Stimulated activated effector memory CD8-positive, alpha-beta T cell treated with anti-CD3 and anti-CD28 coated beads, Interleukin-12 subunit alpha, Interleukin-12 subunit beta, amount 100 ng/mL, for 72 hours (primary cell): Measurements from ENCODE around the gene SMAD5.
A peak's percentile ranks its signal among the peaks of the same experiment; 100 is the strongest.

Source experiments
- ATAC-seq: fragments of 150-1000 bp; cut with Tn5 transposase; 2 replicates; pipeline ENCODE4 v1.10.0; 2021
- DNase-seq, 2 donors: peaks; one replicate each; pipeline ENCODE4 v3.0.0; 2021 to 2022; ENCODE audit warnings: low spot score in 2 of 2
- H3K27ac Mint-ChIP-seq: one replicate; pipeline ENCODE4 v1.8.0; 2022; ENCODE audit warnings: mild to moderate bottlenecking, mixed read lengths
- H3K36me3 Mint-ChIP-seq: one replicate; pipeline ENCODE4 v1.8.0; 2022; ENCODE audit warnings: mild to moderate bottlenecking, mixed read lengths
- H3K4me1 Mint-ChIP-seq: one replicate; pipeline ENCODE4 v1.8.0; 2022; ENCODE audit warnings: mixed read lengths
- H3K4me3 Mint-ChIP-seq: one replicate; pipeline ENCODE4 v1.8.0; 2022; ENCODE audit warnings: mild to moderate bottlenecking, mixed read lengths
- H3K9me3 Mint-ChIP-seq: one replicate; pipeline ENCODE4 v1.8.0; 2022; ENCODE audit warnings: mixed read lengths

SMAD5 gene

GRCh38 chr5:136207631-136208030, 75.0 kb downstream of the SMAD5 start:
- no peak overlapping the region for H3K4me3 Mint-ChIP-seq
- no peaks in the 10 kb centered on the region for H3K9me3 Mint-ChIP-seq
- no peak for DNase-seq
- H3K36me3 Mint-ChIP-seq, result no peaks in the 10 kb centered on the region
- H3K4me1 Mint-ChIP-seq, result no peaks in the 10 kb centered on the region
- no peak overlapping the region for H3K27ac Mint-ChIP-seq
- ATAC-seq, result no peak

DNA sequence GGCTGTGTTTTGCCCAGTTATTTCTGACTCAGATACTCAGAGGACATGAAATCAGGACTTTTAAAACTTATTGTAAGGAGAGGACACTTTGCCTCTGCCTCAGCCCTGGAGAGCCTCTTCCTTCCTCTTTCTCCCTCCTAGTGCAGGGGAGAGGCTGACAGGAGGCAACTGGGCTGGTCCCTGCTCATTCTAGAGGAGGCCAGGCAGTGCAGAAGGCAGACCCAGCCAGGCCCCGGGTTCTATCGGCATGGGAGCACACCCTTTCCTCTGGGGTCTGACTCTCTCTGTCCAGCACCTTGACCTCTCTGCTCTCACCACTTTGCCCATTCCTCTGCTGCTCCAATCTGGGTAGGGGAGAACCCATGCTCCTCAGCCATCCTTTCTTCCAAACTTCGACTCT, 76.3 kb downstream of the SMAD5 start:
- no peak for ATAC-seq
- H3K4me3 Mint-ChIP-seq, result no peak overlapping the region

DNA sequence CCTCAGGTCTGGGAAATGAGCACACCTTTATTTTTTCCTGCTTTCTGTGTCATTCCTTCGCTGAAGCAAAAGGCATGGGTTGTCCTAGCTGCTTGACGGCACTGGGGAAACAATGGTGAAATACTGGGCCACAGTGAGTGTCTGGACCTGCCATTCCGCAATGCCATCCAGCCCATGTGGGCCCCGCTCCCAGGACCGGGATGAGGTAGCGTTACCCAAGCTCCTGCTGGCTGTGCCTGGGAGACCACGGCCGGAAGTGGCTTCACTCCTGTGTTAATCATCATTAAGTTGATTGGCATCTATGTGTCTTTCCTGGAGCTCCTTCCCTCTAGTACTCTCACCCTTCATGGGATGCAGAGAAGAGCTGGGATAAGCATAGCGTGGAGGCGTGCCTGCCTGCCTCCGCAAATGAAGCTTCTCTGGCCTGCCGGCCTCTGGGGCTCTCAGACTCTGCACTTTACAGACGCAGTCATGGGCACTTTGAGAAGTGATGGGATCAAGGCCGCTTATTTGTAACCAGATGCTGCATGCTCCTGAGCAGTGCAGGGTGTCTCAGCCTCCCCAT, 76.8 kb downstream of the SMAD5 start:
- ATAC-seq, result no peak

More for the DNA sequence above, 76.3 kb downstream of the SMAD5 start:
- no peaks in the 10 kb centered on the region for H3K9me3 Mint-ChIP-seq
- no peaks in the 10 kb centered on the region for H3K4me1 Mint-ChIP-seq
- H3K36me3 Mint-ChIP-seq, result no peaks in the 10 kb centered on the region
- H3K27ac Mint-ChIP-seq, result no peak overlapping the region
- DNase-seq, result no peak

DNA sequence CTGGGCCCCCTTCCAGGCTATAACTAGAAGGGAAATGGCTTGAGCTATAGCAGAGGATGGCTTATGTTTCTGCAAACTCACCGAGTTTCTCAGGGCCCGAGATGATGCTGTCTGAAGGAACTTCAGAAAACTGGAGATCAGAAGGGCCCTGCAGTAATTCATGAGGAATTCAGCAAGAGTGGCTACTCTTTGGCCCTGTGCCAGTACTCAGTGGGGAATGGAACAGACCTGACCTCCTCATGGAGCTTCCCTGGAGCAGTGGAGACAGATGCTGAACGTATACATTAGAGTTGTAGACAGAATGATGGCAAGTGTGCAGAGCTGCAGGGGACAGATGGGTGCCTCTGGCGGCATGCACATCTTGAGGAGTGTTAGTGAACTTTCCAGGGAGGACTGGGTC, 77.6 kb downstream of the SMAD5 start:
- H3K27ac Mint-ChIP-seq, result no peak overlapping the region
- no peak overlapping the region for H3K4me3 Mint-ChIP-seq
- no peaks in the 10 kb centered on the region for H3K4me1 Mint-ChIP-seq
- no peaks in the 10 kb centered on the region for H3K36me3 Mint-ChIP-seq
- H3K9me3 Mint-ChIP-seq, result no peaks in the 10 kb centered on the region
- DNase-seq (no peak), ATAC-seq (no peak)

More for the DNA sequence above, 76.8 kb downstream of the SMAD5 start:
- no peak for DNase-seq
- Mint-ChIP-seq H3K4me1 (no peaks in the 10 kb centered on the region), H3K9me3 (no peaks in the 10 kb centered on the region), H3K36me3 (no peaks in the 10 kb centered on the region), H3K27ac (no peak overlapping the region), H3K4me3 (no peak overlapping the region)

DNA sequence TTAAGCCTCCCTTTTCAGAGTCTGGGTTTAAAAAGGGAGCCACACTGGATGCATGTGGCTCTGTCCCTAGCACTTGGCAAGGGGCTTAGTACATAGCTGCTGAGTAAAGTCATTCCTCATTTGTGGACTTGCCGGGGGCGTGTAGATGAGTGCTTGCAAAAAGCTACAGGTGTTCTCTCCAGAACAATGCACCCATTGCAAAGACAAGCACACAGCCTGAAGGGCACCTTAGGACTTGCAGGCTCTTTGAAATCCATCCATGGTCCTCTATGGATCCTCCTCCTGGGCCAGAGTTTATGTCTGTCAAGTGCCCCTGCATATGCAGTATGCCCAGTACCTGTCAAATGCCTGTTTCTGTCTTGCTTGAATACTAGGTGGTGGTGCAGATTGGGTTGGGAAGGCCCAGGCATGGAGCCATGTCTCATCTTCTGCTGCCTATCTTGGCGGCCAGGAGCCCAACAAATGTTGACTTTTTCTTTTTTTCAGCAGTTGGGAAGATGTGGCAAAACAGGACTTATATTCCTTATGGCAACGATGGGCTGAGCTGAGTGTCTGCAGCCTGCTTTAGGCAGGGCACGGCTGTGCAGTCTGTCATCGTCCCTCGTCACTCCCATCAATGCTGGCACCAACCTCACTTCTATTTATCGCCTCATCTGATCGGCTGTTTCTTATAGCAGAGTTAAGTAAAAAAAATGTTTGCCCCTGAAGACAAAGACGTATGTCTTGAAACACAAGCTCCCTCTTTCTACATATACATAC, 78.8 kb downstream of the SMAD5 start:
- Mint-ChIP-seq H3K4me3 (no peak overlapping the region), H3K27ac (no peak overlapping the region), H3K4me1 (no peaks in the 10 kb centered on the region)

DNA sequence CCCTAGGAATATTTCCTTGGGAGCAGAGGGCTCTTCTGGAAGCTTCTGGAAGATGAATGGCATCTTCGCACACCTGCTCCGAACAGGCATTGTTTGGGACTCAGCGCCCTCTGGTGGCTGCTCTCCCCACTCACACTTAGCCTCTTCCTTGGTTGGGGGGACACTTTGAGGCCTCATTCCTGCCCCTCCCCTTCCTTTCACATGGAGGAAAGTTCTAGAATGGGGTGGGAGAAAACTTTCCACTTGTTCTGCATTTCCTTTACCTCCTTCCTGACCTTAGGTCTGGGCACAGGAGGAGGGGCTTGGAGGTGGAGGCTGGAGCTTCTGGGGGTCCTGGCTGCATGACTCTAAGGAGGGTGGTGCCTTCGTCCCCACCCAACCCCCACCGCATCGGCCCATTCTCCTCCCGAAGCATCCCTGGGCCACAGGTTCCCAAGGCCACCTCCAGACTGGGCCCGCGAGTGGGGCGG, 79.6 kb downstream of the SMAD5 start:
- H3K9me3 Mint-ChIP-seq, result no peaks in the 10 kb centered on the region
- no peak overlapping the region for H3K4me3 Mint-ChIP-seq
- H3K36me3 Mint-ChIP-seq, result no peaks in the 10 kb centered on the region
- DNase-seq (peak; percentile 36 to 75), ATAC-seq (peak; percentile 27)
- no peak overlapping the region for H3K27ac Mint-ChIP-seq
- H3K4me1 Mint-ChIP-seq, result no peaks in the 10 kb centered on the region

More for the DNA sequence above, 78.8 kb downstream of the SMAD5 start:
- no peak for DNase-seq
- no peak for ATAC-seq
- no peaks in the 10 kb centered on the region for H3K36me3 Mint-ChIP-seq
- no peaks in the 10 kb centered on the region for H3K9me3 Mint-ChIP-seq

DNA sequence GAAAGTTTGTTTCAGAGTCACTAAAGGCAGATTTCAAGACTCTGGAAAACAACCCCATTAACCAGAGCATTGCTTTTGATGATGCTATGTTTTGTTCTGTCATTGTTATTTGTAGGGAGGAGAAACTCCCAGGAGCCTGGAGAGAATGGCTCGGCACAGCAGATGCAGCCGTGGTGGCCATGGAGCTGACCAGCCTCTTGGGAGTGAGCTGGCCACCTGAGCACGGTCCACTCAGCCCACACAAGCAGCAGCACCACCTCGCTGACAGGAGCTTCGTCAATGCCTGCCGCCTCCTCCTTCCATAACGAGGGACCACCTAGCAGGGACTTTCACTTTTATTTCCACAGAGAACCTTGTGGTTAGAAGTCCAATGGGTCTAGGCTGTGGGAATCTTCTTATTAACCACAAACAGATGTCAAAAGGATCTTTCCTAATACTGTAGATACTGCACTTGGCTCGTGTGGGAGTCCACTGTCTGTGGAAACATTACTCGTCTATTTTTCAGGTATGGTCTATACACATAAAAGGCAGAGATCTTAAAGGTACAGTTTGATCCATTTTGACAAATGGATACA, 81.4 kb downstream of the SMAD5 start:
- DNase-seq (no peak), ATAC-seq (no peak)
- Mint-ChIP-seq H3K4me1 (no peaks in the 10 kb centered on the region), H3K27ac (no peak overlapping the region), H3K4me3 (no peak overlapping the region), H3K36me3 (no peaks in the 10 kb centered on the region), H3K9me3 (no peaks in the 10 kb centered on the region)

GRCh38 chr5:136215812-136216211, 83.2 kb downstream of the SMAD5 start:
- DNase-seq (no peak), ATAC-seq (no peak)
- Mint-ChIP-seq H3K27ac (no peak overlapping the region), H3K36me3 (no peaks in the 10 kb centered on the region), H3K4me3 (no peak overlapping the region), H3K9me3 (peaks cover 4% of the 10 kb centered on the region), H3K4me1 (no peaks in the 10 kb centered on the region)

- Mint-ChIP-seq H3K4me1 (no peaks in the 10 kb centered on the region), H3K4me3 (no peak overlapping the region), H3K9me3 (peaks cover 5% of the 10 kb centered on the region)
Observed at GRCh38 chr5:136216230-136216629, 83.6 kb downstream of the SMAD5 start.

DNA sequence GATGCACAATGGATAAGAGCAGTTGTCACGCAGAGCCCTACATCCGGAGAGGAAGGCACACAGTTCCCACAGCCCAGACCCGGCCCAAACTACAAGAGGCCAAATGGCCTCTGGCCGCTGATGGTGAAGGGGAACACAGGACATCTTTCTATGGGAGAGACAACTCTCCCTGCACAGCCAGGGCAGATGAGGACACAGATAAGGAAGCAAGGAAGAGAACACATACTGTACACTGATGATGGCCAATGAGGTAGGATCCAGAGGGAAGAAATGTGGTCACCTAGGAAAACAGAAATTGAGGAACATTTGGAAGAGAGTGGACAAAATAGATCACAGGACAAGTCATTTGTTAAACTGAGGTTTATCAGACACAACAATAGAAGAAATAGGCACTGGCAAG, 88.7 kb downstream of the SMAD5 start:
- no peak overlapping the region for H3K4me3 Mint-ChIP-seq
- no peak overlapping the region for H3K27ac Mint-ChIP-seq
- H3K36me3 Mint-ChIP-seq, result no peaks in the 10 kb centered on the region
- no peaks in the 10 kb centered on the region for H3K4me1 Mint-ChIP-seq
- peaks cover 8% of the 10 kb centered on the region for H3K9me3 Mint-ChIP-seq
- no peak for DNase-seq
- no peak for ATAC-seq

More at GRCh38 chr5:136216230-136216629, 83.6 kb downstream of the SMAD5 start:
- Mint-ChIP-seq H3K36me3 (no peaks in the 10 kb centered on the region), H3K27ac (no peak overlapping the region)
- ATAC-seq (no peak), DNase-seq (no peak)

- ATAC-seq (peak; percentile 43), DNase-seq (no peak)
- no peaks in the 10 kb centered on the region for H3K36me3 Mint-ChIP-seq
- no peak overlapping the region for H3K4me3 Mint-ChIP-seq
- H3K27ac Mint-ChIP-seq, result no peak overlapping the region
- no peaks in the 10 kb centered on the region for H3K4me1 Mint-ChIP-seq
- peaks cover 8% of the 10 kb centered on the region for H3K9me3 Mint-ChIP-seq
Observed at GRCh38 chr5:136222580-136223235, 90.1 kb downstream of the SMAD5 start.

GRCh38 chr5:136225796-136226195, 93.2 kb downstream of the SMAD5 start:
- Mint-ChIP-seq H3K4me3 (no peak overlapping the region), H3K36me3 (no peaks in the 10 kb centered on the region), H3K9me3 (peaks cover 4% of the 10 kb centered on the region), H3K27ac (no peak overlapping the region), H3K4me1 (no peaks in the 10 kb centered on the region)
- ATAC-seq, result no peak
- DNase-seq, result no peak

DNA sequence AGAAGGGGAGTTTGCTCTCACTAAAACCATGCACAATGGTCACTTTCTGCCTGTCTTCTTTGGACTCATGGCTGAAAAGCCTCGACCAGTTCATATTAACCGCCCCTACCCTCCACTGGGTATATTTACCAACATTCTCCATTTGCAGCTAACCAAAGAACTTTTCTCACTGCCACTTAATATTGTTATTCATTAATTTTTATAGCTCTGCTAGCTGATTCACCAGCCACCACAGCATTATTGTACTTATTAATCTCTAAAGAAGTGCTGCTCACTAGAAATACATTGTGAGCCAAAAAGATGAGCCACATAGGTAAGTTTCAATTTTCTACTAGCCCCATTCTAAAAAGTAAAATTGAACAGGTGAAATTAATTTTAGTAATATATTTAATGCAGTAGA, 93.8 kb downstream of the SMAD5 start:
- peaks cover 1% of the 10 kb centered on the region for H3K9me3 Mint-ChIP-seq
- DNase-seq (no peak), ATAC-seq (no peak)
- H3K36me3 Mint-ChIP-seq, result no peaks in the 10 kb centered on the region
- H3K4me1 Mint-ChIP-seq, result no peaks in the 10 kb centered on the region
- H3K27ac Mint-ChIP-seq, result no peak overlapping the region
- no peak overlapping the region for H3K4me3 Mint-ChIP-seq

DNA sequence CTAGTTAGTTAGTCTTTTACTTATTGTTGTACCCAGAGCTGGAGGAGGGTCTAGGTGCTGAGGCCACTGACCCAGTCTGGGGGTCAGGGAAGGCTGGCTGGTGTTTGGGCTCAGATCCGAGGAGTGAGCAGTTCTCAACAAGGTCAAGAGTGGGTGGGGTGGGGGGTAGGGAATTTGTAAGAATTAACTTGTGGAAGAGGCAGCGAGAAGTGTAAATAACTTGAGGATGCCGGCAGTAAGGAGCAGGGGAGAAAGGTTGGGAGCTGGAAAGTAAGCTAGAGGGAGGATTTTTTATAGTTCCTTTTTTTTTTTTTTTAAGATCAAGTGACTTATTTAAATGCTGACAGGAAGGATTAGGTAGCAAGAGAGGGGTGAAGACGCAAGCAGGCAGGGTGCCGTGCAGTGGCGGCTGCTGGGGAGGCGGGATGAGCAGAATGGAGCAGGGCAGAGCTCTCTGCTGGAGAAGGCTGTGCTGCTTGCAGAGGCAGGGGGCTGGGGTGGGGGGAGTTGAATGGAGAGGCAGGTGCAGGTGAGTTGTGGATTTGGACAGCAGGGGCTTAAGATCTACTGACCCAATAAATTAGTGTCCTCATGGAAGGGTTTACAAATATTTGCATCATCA, 95.6 kb downstream of the SMAD5 start:
- ATAC-seq, result no peak
- Mint-ChIP-seq H3K4me3 (no peak overlapping the region), H3K4me1 (no peaks in the 10 kb centered on the region), H3K9me3 (no peaks in the 10 kb centered on the region), H3K36me3 (no peaks in the 10 kb centered on the region), H3K27ac (no peak overlapping the region)
- no peak for DNase-seq

DNA sequence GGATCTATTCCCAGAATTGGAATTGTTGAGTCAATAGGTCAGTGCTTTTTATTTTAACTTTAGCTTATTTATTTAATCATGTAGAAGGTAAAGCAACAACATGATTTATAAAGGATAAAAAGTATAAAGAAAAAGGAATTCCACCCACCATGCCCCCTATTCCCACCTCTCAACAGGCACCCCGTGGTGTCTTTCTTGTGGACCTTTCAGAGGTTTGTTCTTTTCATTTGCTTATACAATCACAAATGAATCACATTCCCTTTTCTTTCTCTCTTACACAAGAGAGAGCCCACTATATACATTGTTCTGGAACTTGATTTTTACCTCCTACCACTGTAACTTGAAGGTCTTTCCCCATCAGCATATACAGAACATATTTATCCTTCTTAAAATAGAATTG, 97.5 kb downstream of the SMAD5 start:
- no peak overlapping the region for H3K27ac Mint-ChIP-seq
- H3K36me3 Mint-ChIP-seq, result no peaks in the 10 kb centered on the region
- H3K4me3 Mint-ChIP-seq, result no peak overlapping the region
- no peak for DNase-seq
- H3K9me3 Mint-ChIP-seq, result no peaks in the 10 kb centered on the region
- ATAC-seq, result no peak
- H3K4me1 Mint-ChIP-seq, result no peaks in the 10 kb centered on the region
